NOMO-1 (cell line): ENCODE data around the gene MRPS34.
"Not testable (repeated sequence)": the region's sequence is repeated elsewhere in the genome, so short reads cannot be mapped to it uniquely, and the experiment has no call there.

ENCODE experiments used
- DNase-seq, 2 experiments: peaks; one replicate each; lab custom pipeline; 2025; ENCODE audit not compliant: unreplicated experiment in 2 of 2; lab: John Stamatoyannopoulos, UW

Gene MRPS34

DNA sequence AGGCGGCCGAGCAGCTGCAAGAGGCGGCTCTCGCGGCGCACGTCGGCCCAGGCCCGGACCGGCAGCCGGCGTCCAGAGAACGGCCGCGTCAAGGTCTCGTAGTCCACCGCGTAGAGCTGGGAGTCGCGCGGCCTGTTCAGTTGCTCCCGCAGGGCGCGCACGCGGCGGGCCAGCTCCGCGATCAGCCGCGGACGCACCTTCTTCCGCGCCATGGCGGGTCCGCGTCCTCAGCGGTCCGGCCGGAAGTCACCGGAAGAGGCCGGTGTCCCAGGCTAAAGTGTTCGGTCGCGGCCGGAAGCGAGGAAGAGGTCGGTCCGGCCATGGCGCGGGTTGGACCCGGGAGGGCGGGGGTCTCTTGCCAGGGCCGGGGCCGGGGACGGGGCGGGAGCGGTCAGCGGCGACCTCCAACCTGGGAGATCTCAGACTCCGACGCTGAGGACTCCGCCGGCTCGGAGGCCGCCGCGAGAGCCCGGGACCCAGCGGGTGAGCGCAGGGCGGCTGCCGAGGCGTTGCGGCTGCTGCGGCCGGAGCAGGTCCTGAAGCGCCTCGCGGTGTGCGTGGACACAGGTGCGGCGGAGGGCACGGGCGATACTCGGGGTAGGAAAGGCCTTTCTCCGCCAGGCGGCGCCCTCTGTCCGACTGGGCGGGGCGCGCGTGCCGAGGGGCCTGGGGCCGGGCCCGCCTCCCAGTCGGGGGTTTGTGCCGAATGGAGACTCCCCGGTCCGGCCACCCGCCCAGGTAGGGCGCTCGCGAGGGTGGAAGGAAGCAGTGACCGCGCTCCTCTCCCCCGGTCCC, at the start of gene MRPS34:
Gene MRPS34, minus strand, starts transcription at position 227 of the 795 bp plus-strand sequence. Its CDS starts 15 bp downstream, at position 212.
- DNase-seq = peak; percentile 61 to 79

- DNase-seq = no peak
Measured at GRCh38 chr16:1821861-1822611, 49.1 kb upstream of the MRPS34 start.

- DNase-seq = no peak
Measured at GRCh38 chr16:1820946-1821290, 48.0 kb upstream of the MRPS34 start.

DNA sequence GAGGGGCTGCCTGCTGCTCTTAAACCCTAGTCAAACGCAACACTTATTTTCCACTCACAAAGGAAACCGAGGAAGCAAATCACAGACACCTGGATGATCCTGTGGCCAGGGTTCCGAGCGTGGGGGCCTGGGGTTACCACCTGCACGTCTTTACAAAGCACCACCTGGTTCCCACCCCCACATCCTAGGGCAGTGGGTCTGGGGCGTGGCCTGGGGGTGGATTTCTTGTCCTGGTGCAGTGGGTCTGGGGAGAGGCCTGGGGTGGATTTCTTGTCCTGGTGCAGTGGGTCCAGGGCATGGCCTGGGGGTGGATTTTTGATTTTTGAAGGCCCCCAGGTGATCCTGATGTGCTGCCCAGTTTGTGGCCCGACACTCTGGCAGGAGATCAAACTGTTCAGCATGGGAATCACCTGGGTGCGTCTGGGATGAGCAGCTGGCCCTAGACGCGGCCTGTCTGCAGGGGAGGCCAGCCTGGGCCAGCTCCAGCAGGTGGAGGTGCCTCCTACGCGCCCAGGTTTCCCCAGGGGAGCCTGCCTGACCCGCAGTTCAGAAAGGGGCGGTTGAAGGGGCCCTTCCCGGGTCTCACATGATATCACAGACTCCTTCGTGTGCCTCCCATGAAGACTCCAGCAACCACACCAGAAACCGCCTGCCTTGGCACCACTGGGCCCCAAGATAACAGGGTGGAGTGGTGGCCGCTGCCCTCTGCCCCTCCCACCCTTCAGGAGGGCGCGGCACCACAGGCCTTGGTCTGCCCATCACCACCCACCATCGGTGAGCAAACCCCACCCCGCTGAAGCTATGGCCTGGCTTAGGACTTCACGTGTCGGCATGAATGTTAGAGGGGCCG, 47.4 kb upstream of the MRPS34 start:
- DNase-seq = no peak

- DNase-seq = no peak
Measured at GRCh38 chr16:1819611-1820010, 46.7 kb upstream of the MRPS34 start.

DNA sequence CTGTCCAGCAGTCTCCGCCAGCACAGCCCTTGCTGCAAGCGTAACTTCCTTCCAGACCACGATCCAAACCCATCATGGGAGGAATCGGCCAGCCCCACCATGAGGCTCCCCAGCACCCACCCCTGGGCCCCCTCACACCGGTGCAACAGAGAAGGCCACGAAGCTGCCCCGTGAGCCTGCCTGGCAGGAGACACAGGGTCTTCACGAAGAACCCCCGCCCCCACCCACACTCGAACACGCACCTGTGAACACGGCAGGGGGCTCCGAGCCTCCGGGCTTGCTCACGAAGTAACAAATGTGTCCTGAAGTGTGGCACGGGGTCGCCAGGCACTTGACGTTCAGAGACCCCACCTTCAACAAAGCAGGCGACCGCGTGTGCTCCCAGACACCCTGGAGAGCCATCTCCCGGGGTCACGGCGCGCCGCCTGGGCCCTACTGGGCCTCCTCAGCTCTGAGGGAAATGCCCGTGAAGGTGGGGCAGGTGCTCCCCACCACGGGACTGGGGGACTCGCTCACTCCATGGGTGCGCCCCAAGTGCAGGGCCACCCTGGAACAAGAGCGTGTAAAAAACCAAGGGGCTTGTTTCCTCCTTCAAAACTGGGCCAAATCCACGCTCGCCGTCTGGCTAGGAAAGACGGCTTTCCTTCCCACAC, 46.1 kb upstream of the MRPS34 start:
- DNase-seq = no peak

DNA sequence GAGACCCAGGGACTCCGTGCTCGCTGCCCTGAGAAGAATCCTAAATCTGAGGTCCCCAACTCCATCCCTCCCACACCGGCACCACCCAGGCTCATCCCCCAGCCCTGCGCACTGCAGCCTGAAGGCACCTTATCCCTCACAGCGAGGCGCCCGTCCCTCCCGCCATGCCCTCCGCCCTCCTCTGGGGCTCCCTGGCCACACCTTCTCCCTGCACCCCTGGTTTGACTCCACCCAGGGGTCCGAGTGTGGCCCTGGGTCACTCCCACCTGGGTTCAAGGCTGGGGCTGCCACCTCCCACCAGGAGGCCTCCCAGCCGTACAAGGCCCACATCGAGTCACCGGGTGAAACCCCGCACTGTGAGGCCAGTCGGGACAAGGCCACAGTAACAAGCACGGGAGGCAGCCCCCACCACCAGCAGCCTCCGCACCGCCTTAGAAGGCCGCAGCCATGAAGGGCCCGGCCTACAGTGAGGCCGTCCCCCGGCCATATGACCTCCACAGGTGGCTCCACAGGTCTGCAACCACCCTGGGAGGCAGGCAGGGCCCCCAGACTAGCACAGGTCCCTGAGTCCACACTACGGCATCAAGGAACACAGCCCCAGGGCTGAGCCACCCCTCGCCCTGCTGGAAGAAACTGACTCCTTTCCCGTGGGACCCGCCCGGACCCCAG, 45.4 kb upstream of the MRPS34 start:
- no peak for DNase-seq

DNA sequence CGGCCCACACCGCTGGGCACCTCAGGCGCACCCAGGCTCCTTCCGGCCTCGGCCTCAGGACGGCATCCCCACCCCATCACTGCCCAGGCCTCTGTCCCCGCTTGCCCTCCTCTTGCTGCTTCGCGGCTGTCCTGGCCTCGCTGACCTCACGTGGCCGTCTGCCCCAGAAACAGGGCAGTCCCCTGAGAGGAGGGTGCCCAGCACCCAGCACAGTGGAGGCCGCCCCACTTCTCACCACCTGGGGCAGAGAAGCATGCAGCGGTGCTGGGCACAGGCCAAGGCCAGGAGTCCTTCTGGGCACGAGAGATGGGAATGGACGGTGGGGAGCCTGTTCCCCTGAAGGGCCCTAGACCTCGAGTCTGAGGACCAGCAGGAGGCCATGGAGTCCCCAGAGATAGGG, 44.8 kb upstream of the MRPS34 start:
- no peak for DNase-seq

GRCh38 chr16:1817276-1817589, 44.3 kb upstream of the MRPS34 start:
- DNase-seq = no peak

DNA sequence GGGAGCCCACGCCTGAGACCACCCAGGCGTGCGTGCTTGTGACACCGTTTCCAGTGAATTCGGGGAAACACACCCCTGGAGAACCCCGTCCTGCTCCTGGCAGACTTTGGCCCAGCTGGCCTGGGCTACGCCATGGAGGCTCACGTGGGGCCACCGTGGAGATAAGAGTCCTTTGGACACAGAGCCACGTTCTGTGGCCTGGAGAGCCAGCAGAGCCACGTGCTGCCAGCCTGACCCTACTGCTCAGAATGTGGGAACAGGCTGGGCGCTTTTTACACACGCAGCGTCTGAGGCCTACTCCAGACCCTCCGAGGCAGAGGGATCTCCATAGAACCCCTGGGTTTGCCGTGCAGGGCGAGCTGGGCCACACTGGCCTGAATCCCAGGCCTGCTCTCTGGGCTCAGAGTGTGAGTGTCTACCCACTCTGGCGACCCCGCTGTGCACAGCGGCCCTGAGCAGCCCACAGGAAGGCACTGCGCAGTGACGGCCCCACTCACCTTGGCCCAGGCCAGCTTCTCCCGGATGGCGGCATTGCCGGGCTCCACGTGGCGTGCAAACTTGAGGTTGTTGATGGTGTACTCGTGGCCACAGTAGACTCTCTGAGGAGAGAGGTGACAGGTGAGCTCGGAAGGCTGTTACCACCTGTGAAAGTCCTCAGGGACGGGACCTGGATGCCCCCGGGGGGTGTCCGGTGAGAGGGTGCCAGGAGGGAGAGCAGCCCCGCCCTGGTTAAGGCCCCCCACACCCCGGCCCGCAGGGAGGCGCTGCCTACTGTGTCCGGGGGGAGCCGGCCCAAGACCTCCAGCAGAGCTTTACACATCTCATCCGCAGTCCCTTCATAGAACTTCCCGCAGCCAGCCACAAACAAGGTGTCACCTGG, 43.7 kb upstream of the MRPS34 start:
- DNase-seq = no peak

GRCh38 chr16:1815461-1815860, 42.5 kb upstream of the MRPS34 start:
- DNase-seq = no peak

GRCh38 chr16:1812732-1813163, 39.8 kb upstream of the MRPS34 start:
- no peak for DNase-seq

DNA sequence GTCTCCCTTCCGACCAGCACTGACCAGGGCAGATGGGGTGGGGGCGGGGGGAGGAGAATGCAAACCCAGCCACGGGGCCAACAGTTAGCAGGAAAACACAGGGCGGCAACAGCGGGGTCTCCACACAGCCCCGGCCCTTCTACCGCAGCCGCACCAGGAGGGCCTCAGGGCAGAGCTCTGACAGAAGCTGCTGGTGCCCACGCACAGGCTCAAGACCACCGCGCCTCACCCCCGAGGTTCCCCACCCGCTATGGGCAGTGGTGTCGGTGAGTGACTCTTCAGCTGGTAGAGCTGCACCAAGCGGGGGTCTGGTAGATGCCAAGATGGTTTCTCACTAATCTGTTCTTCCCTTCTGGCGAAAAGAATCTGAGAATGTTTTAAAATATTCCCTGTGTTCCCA, 37.6 kb upstream of the MRPS34 start:
- DNase-seq = no peak

DNA sequence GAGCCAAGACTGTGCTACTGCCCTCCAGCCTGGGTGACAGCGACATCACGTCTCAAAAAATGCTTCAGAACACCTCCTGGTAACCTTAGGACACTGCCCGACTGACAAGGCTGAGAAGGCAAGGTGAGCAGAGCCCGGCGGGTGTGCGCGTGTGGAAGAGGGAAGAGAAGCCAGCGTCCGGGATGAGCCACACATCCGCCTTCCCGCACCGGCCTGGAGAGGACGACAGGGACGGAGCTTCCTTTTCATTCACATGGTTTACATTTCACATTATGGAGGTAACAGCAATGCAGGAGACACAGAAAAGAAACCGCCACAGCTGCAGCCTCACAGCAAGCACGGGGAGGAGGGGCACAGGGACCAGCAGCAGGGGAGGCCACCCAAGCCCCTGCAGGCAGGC, 37.2 kb upstream of the MRPS34 start:
- DNase-seq = no peak

- DNase-seq = no peak
Measured at GRCh38 chr16:1809281-1809801, 36.4 kb upstream of the MRPS34 start.

GRCh38 chr16:1808691-1809090, 35.8 kb upstream of the MRPS34 start:
- no peak for DNase-seq

- DNase-seq = no peak
Measured at GRCh38 chr16:1807626-1808025, 34.7 kb upstream of the MRPS34 start.

DNA sequence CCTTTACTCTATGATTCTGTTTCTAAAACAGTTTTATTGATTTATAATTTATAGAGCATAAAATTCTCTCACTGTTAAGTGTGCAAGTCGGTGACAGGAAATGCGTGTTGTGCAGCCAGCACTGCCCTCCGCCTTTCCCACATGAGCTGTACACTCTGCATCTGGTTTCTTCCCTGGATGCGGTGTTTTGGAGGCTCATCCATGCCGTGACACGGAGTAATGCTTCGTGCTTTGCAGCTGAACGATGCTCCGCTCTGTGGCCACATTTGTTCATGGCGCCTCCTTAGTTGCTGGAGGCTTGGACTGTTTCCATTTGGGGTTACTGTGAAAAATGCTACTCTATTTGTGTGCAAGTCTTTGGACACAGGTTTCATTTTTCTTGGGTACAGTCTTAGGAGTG, 27.8 kb upstream of the MRPS34 start:
- no peak for DNase-seq

GRCh38 chr16:1799263-1799662, 26.3 kb upstream of the MRPS34 start:
- DNase-seq = not testable (repeated sequence)
